Right atrium auricular region (tissue), 2 donors: ENCODE results near the gene HLA-DQB1. TPM values are rescaled to one million over a fixed set of nuclear protein-coding genes. Genes with fewer than 3 reads are reported as not detected.
"Not testable (repeated sequence)": the region's sequence is repeated elsewhere in the genome, so short reads cannot be mapped to it uniquely, and the experiment has no call there.

Experiments used
- DNase-seq: peaks from one replicate; pipeline ENCODE4 v3.0.0-alpha.2; 2019; ENCODE audit warnings: low spot score
- H3K27ac ChIP-seq, 2 donors: fragments of 200-600 bp; sonication (generic); 1 replicate in 1 of 2; 2 replicates in 1 of 2; pipeline ENCODE4 v1.5.1; 2016 to 2019
- H3K27me3 ChIP-seq, 2 donors: fragments of 200-600 bp; sonication (generic); one replicate each; pipeline versions ENCODE4 v1.5.1 to v1.6.0; 2017 to 2019
- H3K36me3 ChIP-seq: fragments of 200-600 bp; sonication (generic); one replicate; pipeline ENCODE4 v1.5.1; 2016
- H3K4me1 ChIP-seq, 2 donors: fragments of 200-600 bp; sonication (generic); one replicate each; pipeline versions ENCODE4 v1.5.1 to v1.6.0; 2017 to 2019
- H3K4me3 ChIP-seq, 2 donors: fragments of 200-600 bp; sonication (generic); 1 replicate in 1 of 2; 2 replicates in 1 of 2; pipeline ENCODE4 v1.5.1; 2017 to 2019; ENCODE audit warnings: mild to moderate bottlenecking in 1 of 2, moderate library complexity in 1 of 2
- H3K9me3 ChIP-seq, 2 donors: fragments of 200-600 bp; sonication (generic); one replicate each; pipeline ENCODE4 v1.5.1; 2019
- total RNA-seq, 2 donors: library from RNA; depleted of rRNA; stranded (reverse); fragments of >200 nt; gene quantifications; one replicate each; pipeline ENCODE4 v1.1.0, GENCODE V29; 2016
- TF ChIP-seq, protein P1 (sequence below), 2 donors: fragments of 200-600 bp; sonication (generic); IDR thresholded peaks; one replicate each; pipeline ENCODE4 v1.5.1; 2019; ENCODE audit warnings: antibody characterized with exemption in 2 of 2

The HLA-DQB1 gene
- total RNA-seq, 2 donors from 2014 or later, result 0.59 to 1.8 TPM

DNA sequence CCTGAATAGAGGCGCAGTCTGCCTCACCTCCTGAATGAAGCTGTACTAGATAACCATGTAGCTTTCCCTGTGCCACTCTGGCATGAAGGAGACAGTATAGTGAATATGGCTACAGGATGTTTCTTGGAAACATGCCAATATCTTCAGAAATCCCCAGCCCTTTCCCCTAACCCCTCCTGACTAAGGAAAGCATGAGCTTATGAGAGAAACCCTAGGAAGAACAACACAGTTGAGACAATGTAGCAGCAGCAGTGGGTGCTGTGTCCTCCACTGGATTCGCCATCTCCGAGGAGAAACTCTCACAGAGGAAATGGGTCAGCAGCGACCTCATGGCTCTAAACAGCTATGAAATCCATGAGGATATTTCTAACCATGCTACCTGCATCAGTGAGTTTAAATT, 22.6 kb downstream of the HLA-DQB1 start:
- Histone ChIP-seq H3K4me1 (no peaks in the 10 kb centered on the region), H3K27ac (no peak overlapping the region), H3K36me3 (no peaks in the 10 kb centered on the region), H3K27me3 (no peaks in the 10 kb centered on the region), H3K4me3 (no peak overlapping the region), H3K9me3 (no peaks in the 10 kb centered on the region)
- TF ChIP-seq, protein P1, sequence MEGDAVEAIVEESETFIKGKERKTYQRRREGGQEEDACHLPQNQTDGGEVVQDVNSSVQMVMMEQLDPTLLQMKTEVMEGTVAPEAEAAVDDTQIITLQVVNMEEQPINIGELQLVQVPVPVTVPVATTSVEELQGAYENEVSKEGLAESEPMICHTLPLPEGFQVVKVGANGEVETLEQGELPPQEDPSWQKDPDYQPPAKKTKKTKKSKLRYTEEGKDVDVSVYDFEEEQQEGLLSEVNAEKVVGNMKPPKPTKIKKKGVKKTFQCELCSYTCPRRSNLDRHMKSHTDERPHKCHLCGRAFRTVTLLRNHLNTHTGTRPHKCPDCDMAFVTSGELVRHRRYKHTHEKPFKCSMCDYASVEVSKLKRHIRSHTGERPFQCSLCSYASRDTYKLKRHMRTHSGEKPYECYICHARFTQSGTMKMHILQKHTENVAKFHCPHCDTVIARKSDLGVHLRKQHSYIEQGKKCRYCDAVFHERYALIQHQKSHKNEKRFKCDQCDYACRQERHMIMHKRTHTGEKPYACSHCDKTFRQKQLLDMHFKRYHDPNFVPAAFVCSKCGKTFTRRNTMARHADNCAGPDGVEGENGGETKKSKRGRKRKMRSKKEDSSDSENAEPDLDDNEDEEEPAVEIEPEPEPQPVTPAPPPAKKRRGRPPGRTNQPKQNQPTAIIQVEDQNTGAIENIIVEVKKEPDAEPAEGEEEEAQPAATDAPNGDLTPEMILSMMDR (IDR thresholded peaks at IDR 0.05), result no peak
- DNase-seq, result no peak

DNA sequence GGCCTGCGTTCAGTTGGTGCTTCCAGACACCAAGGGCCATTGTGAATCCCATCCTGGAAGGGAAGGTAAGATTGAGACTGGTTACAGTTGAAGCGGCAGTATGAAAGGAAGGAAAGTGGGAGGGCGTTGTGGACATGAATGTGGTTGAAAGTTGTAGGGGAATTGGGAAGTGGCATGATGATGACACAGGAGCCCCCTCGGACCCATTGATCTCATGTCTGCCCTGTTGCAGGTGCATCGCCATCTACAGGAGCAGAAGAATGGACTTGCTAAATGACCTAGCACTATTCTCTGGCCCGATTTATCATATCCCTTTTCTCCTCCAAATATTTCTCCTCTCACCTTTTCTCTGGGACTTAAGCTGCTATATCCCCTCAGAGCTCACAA, 23.7 kb downstream of the HLA-DQB1 start:
- Histone ChIP-seq H3K4me1 (no peaks in the 10 kb centered on the region), H3K36me3 (no peaks in the 10 kb centered on the region), H3K27ac (no peak overlapping the region), H3K27me3 (no peaks in the 10 kb centered on the region), H3K4me3 (no peak overlapping the region), H3K9me3 (no peaks in the 10 kb centered on the region)
- DNase-seq, result no peak
- TF ChIP-seq, protein P1 (IDR thresholded peaks at IDR 0.05), result no peak

DNA sequence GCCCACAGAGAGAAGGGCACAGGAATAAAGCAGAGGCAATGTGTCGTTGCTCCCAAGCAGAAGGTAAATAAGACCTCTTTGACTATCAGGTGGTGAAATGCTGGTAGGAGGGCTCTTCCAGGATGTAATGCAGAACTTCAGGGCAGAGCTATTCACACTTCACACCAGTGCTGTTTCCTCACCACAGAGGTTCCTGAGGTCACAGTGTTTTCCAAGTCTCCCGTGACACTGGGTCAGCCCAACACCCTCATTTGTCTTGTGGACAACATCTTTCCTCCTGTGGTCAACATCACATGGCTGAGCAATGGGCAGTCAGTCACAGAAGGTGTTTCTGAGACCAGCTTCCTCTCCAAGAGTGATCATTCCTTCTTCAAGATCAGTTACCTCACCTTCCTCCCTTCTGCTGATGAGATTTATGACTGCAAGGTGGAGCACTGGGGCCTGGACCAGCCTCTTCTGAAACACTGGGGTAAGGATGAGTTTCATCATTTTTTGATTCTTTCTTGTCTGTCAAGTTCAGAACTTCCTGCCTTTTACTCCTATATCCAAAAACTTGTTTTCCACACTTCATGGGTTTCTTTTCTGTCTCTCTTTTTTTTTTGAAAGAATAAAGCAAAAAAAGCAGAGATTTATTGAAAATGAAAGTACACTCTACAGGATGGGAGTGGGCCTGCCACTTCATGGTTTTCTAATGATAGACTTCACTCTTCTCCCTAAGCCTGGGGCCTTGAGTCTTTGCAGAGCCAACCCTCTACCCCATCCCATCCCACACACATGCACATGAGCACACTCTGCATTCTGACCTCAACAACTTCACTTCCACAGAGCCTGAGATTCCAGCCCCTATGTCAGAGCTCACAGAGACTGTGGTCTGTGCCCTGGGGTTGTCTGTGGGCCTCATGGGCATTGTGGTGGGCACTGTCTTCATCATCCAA, 24.4 kb downstream of the HLA-DQB1 start:
- H3K4me3 ChIP-seq, H3K27ac ChIP-seq, H3K36me3 ChIP-seq, H3K4me1 ChIP-seq, H3K9me3 ChIP-seq, H3K27me3 ChIP-seq, DNase-seq: not testable (repeated sequence)

DNA sequence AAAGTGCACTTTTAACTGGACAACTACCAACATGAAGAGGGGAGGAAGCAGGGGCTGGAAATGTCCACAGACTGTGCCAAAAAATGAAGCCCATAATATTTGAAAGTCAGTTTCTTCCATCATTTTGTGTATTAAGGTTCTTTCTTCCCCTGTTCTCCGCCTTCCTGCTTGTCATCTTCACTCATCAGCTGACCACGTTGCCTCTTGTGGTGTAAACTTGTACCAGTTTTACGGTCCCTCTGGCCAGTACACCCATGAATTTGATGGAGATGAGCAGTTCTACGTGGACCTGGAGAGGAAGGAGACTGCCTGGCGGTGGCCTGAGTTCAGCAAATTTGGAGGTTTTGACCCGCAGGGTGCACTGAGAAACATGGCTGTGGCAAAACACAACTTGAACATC, 25.3 kb downstream of the HLA-DQB1 start:
- Histone ChIP-seq H3K4me3 (no peak overlapping the region), H3K36me3 (no peaks in the 10 kb centered on the region), H3K27ac (no peak overlapping the region), H3K4me1 (no peaks in the 10 kb centered on the region), H3K27me3 (no peaks in the 10 kb centered on the region), H3K9me3 (no peaks in the 10 kb centered on the region)
- TF ChIP-seq, protein P1 (IDR thresholded peaks at IDR 0.05), result no peak
- DNase-seq, result no peak

DNA sequence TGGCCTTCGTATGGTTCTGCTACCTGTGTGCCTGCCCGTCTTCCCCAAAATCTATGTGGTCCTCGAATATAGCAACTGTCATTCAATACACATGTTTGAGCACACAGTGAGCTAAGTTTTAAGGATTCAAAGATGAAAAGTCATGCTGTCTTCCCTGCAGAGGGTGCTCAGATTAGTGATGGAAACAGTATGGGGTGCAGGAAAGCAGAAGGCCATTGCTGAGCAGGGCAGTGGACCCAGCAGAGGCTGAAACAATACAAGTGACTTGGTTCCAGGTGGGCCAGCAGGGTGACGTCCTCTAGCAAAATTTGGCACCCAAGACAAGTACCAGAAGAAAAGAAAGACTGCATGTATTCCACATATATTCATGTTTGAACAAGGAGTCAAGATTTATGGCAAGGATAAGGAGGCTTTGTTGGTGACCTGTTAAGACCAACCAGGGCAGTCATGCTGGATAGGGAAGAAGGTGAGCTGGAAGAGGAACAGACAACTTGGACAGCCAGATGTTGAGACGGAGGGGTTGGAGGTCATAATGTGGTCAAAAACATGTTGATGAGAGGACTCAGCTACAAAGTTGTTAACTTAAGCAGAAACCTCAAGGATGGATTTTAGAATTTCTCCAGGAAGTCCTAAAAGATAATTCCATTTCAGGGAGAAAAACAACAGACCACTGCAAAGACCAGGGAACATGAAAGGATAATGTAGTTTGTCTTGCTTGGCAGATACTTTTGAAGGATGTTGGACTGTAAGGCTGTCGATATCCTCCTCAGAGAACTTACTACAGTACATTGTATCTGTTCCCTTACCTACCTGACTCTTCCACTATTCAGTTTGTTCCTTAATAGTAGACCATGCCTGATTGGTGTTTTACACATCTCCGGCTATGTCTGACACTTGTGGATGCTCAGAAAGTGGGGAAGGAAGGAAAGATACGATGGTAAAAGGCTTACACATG, 26.7 kb downstream of the HLA-DQB1 start:
- H3K27me3 ChIP-seq, result no peaks in the 10 kb centered on the region
- no peak overlapping the region for H3K4me3 ChIP-seq
- H3K9me3 ChIP-seq, result no peaks in the 10 kb centered on the region
- no peaks in the 10 kb centered on the region for H3K4me1 ChIP-seq
- no peaks in the 10 kb centered on the region for H3K36me3 ChIP-seq
- no peak for DNase-seq
- TF ChIP-seq, protein P1 (IDR thresholded peaks at IDR 0.05), result no peak
- H3K27ac ChIP-seq, result no peak overlapping the region
